Activated T-cell treated with anti-CD3 and anti-CD28 coated beads, Interleukin-2, amount 50 U/mL, for 48 hours (primary cell): ENCODE results near the gene SERINC4.

Experiments used
- DNase-seq, 2 experiments: peaks; one replicate each; pipeline ENCODE4 v3.0.0-alpha.2; 2020

The SERINC4 gene

DNA sequence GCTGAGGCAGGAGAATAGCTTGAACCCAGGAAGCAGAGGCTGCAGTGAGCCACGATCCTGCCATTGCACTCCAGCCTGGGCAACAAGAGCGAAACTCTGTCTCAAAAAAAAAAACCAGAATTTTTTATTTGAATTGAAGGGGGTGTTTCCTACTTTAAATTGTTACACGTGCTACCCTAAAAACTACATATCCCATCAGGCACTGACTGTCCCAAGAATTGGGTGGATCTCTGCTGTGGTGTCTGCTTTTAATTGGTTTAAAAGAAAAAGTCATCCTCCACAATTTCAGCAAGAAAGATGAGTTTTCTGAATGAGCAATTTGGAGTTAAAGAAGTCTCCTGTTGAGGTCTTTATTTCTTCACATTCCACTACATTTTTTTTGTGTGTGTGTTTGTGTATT lies 51.6 kb downstream of the SERINC4 start:
- DNase-seq, result no peak

DNA sequence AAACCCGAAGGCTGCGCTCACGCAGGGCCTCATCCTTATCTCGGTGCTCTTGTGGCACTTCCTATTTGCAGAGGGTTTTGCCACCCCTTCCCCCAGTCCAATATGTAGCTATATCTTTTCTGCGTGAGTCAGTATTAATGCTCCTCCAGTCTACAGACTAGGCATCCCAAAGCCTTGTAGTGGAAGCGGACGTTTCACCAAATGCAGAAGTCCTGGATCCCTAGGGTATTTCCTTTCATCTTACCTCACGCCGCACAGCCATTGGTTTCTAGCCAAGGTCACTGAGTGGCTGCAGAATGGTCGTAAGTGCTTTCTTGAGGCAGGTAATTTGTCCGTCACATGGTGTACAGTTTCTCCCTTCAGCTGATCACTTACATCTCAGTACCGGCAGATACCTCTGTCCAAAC lies 53.1 kb downstream of the SERINC4 start:
- peak in 1 of 2 experiments; percentile 49 for DNase-seq

DNA sequence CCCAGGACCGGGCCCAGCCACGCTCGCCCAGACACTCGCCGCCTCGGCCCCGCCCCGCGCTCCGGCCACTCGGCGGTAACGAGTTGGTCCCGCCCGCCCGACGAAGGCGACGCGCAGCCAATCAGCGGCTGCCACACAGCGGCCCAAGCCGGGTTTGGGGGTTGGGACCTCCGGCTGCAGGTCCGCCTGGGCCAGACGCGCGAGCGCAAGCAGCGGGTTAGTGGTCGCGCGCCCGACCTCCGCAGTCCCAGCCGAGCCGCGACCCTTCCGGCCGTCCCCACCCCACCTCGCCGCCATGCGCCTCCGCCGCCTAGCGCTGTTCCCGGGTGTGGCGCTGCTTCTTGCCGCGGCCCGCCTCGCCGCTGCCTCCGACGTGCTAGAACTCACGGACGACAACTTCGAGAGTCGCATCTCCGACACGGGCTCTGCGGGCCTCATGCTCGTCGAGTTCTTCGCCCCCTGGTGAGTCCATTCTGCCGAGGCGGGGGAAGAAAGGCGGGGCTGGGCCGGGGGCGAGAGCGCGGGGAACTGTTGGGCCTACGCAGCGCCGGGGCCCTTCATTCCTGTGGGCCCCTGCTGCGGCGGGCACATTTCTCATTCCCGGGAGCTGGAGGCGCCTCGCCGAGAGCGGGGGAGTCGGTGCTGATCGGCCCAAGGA lies 53.6 kb downstream of the SERINC4 start, which contains the start of gene PDIA3:
Gene PDIA3, plus strand, starts transcription at position 194 of the 658 bp plus-strand sequence. Its CDS starts 102 bp downstream, at position 296.
- peak; percentile 90 to 94 for DNase-seq
